T-helper 9 cell (primary cell): Measurements from ENCODE around the gene DPP9.

Experiments
- DNase-seq: peaks from one replicate; pipeline ENCODE4 v3.0.0-alpha.2; 2020

DPP9 gene

DNA sequence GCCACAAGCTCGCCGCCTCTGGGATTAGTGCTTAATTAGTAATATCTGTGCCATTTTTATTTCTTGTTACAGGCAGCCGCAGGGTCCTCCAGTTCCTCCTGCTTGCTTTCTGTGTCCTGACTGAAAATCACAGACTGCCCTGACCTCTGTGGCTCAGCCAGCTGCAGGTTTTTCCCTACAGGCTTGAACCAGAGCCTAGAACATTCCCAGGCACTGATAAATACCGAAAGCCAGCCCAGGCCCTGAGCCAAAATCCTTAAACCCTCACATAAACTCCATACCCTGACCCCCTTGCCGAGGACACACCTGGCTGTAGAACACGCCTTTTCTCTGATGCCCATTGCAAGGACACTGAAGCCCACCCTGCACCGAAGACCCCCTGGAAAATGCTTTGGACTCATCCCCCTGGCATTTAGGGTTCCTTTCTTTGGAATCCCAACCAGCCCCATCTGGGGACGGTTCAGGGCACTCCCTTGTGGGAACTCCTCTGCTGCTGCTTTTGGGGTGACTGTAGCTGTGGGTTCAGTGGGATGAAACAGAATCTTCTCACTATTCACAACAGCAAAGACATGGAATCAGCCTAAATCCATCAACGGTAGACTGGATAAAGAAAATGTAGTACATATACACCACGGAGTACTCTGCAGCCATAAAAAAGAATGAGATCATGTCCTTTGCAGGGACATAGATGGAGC, 15.5 kb downstream of the DPP9 start:
- DNase-seq = no peak

DNA sequence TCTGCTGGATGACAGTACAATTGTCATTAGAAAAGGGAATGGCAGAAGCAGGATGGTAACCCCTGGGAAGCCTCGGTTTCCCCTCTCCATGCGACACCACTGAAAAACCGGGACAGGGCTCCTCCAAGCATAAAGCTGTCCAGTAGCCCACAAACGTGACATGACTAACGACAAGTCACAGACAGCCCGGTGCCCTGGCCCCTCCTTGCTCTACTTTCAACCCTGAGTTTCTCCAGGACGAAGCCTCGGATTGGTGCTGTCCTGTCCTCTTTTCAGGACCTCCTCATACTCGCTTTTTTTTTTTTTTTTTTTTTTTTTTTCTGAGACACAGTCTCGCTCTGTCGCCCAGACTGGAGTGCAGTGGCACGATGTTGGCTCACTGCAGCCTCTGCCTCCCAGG, 16.3 kb downstream of the DPP9 start:
- DNase-seq = no peak

DNA sequence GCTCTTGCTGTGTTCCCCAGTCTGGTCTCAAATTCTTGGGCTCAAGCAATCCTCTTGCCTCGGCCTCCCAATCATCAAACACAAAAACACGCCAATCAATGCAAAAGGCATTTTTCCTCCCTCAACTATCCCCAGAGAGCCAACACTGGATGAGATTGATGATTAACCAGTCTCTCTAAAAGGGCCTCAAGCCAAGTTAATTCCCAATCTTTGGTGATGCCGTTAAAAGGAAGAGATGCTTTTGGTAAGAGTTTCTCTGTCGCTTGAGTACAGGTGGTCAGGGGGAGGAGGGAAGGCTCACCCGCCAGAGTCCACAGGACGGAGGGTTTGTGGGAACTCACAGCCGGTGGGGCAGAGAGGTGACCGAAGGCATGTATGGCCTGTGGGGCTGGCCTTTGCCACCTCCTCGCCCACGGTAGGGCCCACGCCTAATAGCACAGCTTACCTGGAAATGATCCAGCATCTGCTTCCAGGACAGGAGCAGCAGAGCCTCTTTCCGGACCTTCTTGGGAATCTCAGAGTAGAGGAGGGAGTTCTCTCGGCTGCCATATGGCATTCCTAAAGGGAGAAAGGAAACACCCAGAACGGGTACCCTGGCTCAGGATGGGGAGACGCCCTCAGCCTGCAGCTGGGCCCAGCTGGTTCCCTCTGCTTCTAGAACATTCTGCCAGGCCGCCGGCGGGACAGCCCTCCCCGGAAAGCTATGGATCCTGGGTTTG, 18.1 kb downstream of the DPP9 start:
- DNase-seq = no peak

DNA sequence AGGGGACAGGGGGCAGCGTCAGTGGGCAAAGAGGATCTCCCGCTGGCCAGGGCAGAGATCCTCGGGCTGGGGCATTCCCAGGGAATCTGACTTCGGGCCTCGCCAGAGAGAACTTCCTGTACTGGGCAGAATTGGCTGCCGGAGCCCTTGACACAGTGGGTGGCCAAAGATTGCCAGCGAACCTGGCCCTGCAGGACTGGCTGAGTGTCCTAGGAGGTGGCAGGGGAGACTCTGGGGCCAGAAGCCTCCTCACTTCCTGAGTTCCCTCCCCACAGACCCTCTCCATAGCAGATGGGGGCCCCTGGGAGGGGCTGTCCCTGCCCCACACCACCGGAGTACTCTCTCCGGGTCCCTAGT, 19.3 kb downstream of the DPP9 start:
- no peak for DNase-seq

DNA sequence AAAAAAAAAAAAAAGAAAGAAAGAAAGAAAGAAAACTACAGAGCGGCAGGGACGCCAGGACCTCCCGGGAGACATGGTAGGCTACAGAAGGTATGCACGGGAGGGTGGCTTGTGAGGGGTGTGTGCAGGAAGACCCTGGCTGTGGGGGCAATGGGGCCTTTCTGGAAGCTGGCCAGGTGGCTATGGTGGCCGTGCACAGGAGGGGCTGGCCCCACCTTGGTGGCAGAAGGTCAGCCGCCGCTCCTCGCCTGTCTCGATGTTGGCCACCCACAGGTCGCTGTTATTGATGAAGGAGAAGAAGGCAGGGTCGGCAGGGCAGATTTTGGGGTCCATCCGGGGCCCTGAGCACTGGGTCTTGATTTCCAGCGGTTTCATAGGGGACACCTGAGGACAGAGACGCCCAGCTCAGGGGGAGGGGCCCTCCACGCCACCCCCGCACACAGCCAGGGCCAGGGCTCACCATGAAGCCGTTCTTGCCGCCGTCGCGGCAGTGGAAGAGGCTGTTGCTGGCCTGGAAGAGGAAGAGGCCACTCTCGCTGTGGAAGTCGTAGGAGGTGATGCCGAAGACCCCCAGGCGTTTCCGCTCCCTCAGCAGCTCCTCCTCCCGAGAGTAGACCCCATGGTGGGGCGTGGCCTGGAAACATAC, 19.8 kb downstream of the DPP9 start:
- DNase-seq = no peak

DNA sequence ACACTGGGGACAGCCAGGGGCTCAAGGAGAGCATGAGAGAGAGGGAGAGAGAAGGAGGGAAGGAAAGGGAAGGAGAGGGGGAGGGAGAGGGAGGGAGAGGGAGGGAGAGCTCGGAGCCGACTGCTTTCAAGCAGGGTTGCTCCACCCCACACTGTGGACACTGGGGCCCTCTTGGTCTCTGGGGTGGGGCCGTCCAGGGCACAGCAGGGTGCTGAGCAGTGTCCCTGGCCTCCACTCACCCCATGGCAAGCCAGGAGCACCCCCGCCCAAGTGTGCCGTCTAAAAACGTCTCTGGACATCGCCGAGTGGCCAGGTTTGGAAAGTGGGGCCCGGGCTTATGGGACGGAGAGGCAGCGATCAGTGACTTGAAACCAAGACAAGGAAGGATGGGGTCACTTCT, 20.9 kb downstream of the DPP9 start:
- DNase-seq = no peak

DNA sequence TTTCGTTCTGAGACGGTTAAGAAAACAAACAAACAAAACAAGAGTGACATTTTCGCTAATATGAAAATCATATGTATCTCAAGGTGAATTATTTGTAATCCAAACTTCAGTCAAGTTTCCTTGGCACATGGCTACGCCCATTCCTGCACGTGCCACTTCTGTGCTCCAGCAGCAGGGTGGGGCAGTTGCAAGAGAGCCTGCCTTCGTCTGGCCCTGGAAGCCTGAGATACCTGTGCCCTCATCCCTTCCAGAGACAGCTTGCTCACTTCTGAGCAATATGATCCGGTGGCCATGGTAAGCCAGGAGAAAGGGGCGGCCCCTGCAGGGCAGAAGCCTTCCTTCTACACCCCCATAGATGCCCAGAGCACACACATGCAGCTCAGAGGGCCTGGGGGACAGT, 22.1 kb downstream of the DPP9 start:
- no peak for DNase-seq

DNA sequence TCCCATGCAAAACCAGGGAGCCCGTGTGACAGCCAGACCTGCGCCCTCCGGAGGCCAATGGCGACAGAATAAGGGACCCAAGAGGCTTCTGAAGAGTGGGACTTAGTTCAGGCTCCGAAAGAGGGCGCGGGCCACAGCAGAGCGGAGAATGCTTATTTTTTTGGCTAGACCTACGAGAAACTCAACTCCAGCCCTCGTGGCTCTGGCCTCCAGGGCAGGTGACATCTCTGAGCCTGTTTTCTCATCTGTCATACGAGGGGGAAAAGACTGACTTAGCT, 23.0 kb downstream of the DPP9 start:
- no peak for DNase-seq

DNA sequence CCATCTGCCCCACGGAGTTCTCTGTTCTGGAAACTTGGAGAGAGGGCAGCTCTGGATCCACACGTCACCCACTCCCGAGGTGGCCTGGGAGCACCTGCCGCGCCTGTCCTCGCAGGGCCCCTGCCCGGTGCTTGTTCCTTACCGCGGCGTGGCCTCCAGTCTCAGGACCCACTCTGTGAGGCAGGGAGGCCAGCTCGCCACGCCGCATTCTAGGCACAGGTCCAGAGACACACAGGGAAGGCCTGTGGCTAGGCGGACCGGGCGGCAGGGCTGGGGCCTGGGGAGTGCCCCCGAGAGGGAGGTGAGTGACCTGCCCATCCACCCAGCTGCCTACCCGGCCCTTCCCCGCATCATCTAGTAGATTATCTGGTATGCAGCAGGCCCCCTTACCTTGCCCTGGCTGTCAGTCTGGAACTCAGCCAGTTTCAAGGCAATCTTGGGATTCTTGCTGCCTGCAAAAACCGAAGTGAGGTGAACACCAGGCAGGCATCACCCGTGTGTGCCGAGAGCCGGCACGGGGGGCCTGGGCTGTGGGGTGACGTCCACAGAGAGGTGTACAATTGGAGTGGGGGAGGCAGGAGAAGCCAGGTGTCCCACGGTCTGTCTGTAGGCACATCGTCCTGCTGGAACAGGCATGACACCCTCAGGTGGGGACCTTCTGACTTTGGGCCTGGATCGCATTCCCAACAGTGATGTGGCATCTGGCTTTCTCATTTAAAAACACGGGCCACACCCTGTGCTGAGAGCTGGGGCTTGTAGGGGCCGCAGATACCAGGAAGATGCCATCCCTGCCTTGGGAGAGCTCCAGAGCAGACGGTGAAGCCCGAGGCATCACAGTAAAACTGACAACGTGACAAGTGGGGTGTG, 23.6 kb downstream of the DPP9 start:
- no peak for DNase-seq

DNA sequence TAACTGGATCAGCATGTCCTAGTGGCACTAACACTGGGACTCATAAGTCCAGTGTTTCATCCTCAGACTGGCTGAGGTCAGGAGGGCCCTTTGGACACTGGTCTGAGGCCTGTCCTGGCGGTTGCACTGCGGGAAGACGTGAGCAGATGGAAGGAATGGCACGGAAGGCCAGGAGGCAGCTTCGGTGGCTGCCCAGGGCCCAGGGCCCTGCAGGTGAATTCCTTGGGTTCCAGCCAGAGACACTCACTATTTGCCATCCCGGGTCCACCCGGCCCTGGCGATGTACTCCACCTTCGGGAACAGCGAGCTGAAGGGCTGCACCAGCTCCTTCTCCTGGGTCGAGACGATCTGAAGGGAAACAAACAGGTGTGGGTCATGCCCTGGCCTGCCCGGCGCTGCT, 26.3 kb downstream of the DPP9 start:
- no peak for DNase-seq

DNA sequence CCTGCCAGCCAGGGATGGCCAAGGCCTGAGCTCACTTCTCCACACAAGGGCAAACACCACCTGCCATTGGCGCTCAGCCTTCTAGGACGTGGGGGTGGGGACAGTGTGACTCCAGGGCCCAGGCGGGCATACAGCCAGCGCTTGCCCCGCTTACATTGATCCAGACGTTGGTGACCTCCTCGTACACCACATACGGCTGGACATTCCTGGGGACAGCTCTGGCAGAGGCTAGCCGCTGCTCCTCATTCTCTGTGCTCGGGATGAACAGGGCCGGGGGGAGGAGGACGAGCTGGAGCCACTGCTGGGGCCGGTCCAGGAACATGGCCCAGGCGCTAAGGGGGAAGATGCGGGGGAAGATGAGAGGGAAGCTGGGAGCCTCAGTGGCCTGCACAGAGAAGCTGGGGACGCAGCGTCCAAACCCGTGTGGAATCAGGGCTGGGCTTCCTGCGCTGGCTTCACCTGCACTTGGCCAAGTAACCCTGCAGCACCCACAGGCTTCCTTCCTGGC, 28.4 kb downstream of the DPP9 start:
- DNase-seq = no peak

DNA sequence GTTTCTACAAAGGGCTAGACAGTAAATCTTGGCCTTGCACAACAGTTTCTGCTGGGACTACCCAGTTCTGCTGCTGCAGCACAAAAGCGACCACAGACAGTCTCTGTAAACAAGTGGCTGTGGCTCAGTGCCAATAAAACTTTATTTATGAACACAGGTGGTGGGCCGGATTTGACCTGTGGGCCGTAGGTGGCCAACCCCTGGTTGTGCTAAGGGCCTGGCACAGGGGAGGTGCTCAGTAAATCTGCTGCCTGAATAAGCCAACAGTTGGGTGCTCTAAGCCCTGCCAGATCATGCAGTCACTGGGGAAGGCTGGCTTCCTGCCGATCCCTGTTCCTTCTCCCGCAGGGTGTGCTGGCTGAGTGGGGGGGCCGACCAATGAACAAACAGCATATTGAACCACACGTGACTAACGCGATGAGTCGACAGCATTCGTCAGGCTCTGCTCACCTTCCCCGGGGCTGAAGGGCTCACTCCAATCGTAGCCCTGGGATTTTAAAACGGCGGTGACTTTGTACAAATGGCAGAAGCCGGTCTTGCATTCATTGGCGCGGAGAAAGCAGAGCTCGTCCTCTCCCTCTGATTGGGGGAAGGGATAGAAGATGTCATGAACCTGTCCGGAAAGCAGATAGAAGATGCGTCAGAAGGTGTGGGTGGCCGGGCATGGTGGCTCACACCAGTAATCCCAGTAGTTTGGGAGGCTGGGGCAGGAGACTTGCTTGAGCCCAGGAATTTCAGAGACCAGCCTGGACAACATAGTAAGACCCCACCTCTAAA, 29.2 kb downstream of the DPP9 start:
- no peak for DNase-seq

DNA sequence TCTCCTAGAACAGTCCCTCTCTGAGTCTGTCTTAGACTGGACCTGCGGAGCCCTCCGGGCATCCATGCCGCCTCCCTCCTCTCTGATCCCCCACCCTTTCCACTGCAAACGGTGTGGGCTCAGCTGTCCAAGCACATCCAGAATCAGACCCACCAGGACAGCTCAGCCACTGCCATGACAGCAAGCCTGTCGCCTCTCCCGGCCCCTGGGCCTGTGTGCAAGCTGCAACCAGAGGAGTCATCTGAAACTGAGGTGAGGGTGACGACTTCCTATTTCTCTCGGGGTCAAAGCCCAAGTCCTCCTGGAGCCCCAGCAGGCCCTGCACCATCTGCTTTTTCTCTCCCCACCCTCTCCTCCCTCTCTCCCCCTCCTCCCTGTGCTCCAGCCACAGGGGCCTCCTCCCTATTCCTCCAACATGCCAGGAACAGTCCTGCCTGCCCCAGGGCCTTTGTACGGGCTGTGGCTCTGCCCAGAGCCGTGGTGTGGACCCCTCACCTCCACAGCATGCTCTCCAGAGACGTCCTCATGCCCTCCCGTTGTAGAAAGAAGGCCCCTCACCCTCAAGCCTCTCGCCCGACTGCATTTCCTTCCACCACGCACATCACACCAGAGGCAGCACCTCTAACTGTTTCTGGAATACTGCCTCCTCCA, 30.0 kb downstream of the DPP9 start:
- no peak for DNase-seq

DNA sequence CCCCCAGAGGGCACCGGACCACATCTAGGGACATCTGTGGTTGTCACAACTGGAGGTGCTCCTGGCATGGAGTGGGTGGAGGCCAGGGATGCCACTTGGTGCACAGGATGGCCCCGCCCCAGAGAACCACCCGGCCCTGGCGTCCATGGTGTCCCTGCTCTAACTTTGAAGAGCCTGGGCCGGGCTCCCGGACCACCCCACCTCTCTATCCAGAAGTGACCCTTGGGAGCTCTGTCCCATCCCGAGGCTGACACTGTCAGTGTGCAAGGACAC, 30.6 kb downstream of the DPP9 start:
- no peak for DNase-seq

DNA sequence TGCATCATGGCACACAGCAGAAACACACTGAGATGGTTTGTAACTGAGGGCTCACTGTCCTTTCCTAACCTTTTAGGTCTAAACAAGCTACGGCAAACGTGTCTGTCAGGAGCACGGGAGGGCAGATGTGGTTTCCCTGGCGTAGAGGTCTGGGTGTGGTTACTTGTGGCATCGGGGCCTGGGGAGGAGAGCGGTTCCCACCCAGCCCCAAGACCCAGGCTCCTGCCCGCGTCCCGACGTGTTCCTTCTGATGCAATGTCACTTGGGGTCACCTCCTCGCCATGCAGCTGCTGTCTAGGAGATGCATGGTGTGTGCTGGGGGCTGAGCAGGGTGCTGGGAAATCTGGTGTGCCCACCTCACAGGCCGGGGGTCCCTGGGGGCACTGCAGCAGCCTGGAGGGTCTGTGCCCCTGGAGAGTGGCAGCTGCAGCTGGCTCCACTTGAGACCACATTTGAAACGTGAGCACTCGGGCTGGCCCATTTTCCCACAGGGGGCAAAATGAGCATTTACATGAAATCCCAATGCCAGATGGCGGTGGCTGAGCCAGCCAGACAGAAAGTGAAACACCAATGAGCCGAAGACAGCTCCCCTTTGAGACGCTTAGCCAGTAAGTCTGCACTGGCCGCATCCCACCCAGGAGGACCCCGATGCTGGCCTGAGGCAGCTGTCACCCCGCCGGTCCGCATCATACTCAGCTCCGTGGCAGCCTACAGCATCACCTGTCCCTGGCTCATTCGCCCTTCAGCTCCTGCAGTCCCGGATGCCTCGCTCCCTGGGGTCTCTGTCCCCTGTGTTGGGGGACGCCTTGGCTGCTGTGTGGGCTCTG, 31.2 kb downstream of the DPP9 start:
- DNase-seq = no peak

DNA sequence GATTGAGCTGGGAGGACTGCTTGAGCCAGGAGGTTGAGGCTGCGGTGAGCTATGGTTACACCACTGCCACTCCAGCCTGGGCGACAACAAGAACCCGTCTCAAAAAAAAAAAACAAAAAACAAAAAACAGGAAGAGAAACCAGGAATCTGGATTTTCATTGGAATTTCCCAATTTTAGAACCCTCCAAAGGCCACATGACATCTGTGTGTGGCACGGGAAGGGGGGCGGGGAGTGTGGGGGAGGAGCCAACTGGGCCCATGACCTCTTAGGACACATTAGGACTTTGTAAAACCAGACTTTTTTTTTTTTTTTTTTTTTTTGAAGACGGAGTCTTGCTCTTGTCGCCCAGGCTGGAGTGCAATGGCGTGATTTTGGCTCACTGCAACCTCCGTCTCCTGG, 32.3 kb downstream of the DPP9 start:
- DNase-seq = no peak

DNA sequence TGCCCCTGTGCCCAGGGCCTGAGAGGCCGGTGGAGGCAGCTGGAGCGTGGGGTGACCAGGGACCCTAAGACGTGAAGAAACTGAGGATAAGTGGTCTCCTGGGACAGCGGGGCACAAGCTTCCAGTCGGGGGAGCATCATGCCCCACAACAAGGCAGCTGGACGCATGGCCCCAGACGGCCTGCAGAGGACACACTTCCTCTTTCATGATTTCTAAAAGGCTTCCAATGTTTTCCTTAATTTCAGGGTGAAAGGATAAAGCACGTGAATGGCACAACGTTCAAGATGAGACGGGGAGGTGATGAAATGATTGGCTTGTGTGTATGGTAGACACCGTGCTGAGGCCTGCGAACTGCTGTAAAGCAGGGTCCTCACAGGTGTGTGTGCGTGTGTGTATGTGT, 33.3 kb downstream of the DPP9 start:
- no peak for DNase-seq

DNA sequence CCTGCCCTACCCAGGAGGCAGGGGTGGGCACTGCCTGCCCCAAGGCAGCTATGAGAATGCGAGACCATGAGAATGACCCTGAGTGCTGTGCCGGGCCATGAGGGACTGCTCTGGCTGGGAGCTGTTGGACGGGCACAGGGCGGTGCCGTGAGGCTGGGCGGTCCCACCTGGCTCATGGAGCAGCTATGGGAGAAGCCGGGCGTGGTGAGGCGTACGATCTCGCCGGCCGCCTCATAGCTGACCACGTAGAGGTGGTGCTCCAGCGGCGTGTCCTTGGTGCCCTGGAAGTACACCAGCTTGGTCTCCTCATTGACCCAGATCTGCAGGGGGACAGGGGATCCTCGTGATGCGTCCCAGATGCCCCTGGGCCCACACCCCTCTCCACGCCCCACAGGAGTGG, 34.2 kb downstream of the DPP9 start:
- no peak for DNase-seq

DNA sequence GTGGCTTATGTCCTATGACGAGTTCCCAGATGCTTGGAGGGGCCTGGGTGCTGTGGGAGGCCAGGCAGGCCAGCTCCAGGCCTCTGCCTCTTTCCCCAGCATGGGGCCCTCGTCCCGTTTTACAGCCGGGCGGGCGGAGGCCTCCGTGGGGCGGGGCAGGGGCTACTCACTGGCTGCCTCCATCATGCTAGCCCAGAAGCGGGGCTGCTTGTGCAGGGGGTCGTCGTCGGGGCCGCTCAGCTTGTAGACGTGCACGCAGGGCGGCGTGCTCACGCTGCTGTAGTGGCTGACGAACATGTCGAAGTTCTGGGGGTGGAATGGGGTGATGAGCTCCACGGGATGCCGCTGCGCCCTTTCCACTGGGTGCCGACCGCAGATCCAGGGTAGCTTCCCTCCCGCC, 35.1 kb downstream of the DPP9 start:
- DNase-seq = no peak

DNA sequence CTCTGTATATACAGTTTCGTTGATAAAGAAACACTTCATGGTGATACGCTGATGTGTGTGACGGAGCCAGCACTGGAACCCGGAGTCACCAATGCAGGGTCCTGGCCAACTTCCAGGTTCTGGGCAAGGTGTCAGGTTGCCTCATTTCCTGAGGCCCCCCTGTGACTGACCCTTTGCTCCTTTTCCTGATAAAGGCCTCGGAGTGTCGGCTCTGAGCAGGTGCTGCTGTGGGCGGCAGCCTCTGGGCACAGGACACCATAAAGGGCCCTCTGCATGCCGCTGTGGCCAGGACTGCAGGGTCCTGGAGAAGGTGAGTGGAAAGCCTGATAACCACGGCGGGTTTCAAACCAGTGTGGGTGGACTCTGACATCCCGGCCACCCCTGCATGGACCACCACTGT, 36.2 kb downstream of the DPP9 start:
- DNase-seq = no peak

DNA sequence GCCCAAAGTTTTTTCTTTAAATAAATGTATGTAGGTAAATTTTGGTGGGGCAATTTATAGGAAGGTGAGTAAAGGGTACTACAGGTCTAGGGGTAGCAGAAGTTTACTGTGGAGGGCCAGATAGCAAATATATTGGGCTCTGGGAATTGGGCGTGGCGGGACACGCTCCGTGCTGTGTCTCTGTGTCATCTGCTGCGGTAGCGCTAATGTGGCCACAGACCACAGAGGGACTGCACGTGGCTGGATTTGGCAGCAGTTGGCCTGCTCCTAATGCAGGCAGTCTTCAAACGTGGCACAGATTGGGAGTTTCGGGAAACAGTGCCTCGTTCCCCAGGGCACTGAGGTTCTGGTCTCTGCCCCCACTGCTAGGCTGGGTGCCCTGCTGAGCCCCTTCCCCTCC, 36.9 kb downstream of the DPP9 start:
- no peak for DNase-seq
